ENCODE data around the gene KIF5C.

GRCh38 chr2:148829618-148830017 is 45.4 kb upstream of the KIF5C start:
- TF ChIP-seq, protein P1, sequence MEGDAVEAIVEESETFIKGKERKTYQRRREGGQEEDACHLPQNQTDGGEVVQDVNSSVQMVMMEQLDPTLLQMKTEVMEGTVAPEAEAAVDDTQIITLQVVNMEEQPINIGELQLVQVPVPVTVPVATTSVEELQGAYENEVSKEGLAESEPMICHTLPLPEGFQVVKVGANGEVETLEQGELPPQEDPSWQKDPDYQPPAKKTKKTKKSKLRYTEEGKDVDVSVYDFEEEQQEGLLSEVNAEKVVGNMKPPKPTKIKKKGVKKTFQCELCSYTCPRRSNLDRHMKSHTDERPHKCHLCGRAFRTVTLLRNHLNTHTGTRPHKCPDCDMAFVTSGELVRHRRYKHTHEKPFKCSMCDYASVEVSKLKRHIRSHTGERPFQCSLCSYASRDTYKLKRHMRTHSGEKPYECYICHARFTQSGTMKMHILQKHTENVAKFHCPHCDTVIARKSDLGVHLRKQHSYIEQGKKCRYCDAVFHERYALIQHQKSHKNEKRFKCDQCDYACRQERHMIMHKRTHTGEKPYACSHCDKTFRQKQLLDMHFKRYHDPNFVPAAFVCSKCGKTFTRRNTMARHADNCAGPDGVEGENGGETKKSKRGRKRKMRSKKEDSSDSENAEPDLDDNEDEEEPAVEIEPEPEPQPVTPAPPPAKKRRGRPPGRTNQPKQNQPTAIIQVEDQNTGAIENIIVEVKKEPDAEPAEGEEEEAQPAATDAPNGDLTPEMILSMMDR (IDR thresholded peaks at IDR 0.05): no peak
- TF ChIP-seq EZH2 (IDR thresholded peaks at IDR 0.05; ENCODE audit: borderline replicate concordance, insufficient read depth, low read depth, low read length, poor library complexity, severe bottlenecking): no peak

All from B cell (primary cell).